Fibroblast of mammary gland (primary cell): Measurements from ENCODE around the gene MESP2.

ENCODE experiments used
- DNase-seq: peaks from one replicate; pipeline ENCODE4 v3.0.0-alpha.2; 2010; ENCODE audit warnings: low read depth
- H3K4me3 ChIP-seq: 2 replicates; pipeline ENCODE4 v1.5.1; 2011; ENCODE audit warnings: low read depth, mild to moderate bottlenecking, low read length, moderate library complexity; ENCODE audit not compliant: control insufficient read depth
- TF ChIP-seq, protein P1 (sequence below): conservative IDR thresholded peaks from 2 replicates; pipeline ENCODE4 v1.5.1; 2011; ENCODE audit warnings: low read depth, low read length, inconsistent platforms; ENCODE audit not compliant: control insufficient read depth, insufficient read depth

Gene MESP2

GRCh38 chr15:89799918-89800498 lies 23.9 kb downstream of the MESP2 start:
- no peak overlapping the region for H3K4me3 ChIP-seq
- DNase-seq: no peak
- TF ChIP-seq, protein P1, sequence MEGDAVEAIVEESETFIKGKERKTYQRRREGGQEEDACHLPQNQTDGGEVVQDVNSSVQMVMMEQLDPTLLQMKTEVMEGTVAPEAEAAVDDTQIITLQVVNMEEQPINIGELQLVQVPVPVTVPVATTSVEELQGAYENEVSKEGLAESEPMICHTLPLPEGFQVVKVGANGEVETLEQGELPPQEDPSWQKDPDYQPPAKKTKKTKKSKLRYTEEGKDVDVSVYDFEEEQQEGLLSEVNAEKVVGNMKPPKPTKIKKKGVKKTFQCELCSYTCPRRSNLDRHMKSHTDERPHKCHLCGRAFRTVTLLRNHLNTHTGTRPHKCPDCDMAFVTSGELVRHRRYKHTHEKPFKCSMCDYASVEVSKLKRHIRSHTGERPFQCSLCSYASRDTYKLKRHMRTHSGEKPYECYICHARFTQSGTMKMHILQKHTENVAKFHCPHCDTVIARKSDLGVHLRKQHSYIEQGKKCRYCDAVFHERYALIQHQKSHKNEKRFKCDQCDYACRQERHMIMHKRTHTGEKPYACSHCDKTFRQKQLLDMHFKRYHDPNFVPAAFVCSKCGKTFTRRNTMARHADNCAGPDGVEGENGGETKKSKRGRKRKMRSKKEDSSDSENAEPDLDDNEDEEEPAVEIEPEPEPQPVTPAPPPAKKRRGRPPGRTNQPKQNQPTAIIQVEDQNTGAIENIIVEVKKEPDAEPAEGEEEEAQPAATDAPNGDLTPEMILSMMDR: no peak

- TF ChIP-seq, protein P1: no peak
- no peak overlapping the region for H3K4me3 ChIP-seq
- no peak for DNase-seq
Observed at GRCh38 chr15:89801471-89802195, 25.5 kb downstream of the MESP2 start.

- DNase-seq: no peak
- H3K4me3 ChIP-seq: no peak overlapping the region
- TF ChIP-seq, protein P1: no peak
Observed at GRCh38 chr15:89802231-89802928, 26.2 kb downstream of the MESP2 start.

GRCh38 chr15:89802986-89803824 lies 27.1 kb downstream of the MESP2 start:
- TF ChIP-seq, protein P1: no peak
- no peak overlapping the region for H3K4me3 ChIP-seq
- DNase-seq: no peak

DNA sequence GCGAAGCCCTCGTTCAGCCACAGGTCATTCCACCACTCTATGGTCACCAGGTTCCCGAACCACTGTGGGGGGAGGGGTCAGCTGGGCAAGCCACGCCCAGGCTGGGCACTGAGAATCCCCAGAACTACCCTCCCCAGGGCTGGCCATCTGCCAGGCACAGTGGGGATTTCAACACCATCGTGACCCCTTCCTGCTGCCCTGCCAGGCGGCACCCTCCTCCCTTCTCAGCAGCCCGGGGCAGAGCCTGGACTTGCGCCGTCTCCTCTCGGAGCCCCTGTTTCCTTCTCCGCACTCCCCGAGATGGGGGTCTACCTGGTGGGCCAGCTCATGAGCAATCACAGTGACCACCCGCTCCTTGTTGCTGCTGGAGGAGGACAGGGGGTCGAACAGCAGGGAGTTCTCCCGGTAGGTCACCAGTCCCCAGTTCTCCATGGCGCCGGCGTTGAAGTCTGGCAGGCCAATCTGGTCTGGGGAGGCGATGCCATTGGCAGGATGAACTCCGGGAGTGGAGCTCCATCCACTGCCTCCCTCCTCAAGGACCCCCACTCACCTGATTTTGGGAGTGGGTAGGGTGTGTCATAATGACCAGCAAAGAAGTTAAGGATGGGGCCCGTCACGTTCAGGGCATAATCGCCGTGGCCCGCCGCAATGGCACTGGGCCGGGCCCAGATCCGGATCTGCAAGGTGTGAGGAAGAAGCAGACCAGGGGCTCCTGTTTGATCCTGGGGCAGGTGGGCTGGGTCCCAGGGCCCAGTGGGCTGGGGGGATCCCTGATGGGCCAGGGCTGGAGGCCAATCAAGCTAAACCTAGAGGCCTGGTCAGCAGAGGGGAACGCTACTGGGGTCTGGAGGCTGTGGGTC lies 28.0 kb downstream of the MESP2 start:
- no peak overlapping the region for H3K4me3 ChIP-seq
- TF ChIP-seq, protein P1: no peak
- DNase-seq: no peak
